Embryonic facial prominence (tissue), 1 donor: ENCODE results near the gene RBM5.

Experiments used
- DNase-seq: peaks from one replicate; pipeline ENCODE4 v3.0.0-alpha.2; 2016; ENCODE audit errors: extremely low spot score

The RBM5 gene

DNA sequence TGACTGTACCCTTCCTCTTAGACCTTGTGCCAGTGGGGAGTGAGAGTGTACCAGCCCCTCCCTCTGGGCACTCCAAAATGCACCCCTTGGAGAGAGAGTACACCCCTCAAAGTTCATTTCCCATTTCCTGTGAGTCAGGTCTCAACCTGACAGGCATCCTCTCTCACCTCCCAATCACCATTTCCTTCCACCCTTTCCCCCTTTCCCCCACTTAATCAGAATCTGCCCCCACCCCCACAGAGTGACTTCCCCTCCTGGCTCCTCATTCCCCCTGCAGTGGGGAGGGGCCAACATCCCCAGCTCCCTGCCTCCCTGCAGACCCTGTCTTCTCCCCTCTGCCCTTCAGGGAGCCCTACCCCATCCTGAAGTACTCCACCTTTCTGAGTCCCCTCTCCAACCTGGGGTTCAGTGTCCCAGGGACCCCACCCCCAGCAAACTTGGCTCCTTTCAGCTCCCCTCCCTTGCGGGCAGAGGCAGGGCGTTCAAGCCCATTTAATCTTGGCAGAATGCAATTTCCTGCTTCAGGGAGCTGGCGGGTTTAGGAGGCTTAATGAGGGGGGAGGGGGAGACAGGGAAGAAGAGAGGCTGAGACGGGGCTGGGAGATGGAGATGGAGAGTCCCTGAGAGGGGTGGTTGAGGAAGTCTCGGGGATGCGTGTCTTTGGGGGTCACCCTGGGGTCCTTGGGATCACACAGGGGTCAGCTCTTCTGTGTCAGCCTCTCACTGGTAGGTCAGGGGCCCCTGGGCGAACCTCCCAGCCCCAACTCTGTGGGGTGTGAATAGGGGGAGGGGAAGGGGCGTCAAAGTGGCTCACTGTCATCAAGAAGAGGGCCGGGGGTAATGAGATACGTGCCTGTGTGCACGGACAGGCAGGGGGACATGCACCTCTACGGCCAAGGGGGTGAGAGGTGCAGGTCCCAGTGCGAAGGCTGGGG is 49.8 kb downstream of the RBM5 start:
- DNase-seq = no peak

DNA sequence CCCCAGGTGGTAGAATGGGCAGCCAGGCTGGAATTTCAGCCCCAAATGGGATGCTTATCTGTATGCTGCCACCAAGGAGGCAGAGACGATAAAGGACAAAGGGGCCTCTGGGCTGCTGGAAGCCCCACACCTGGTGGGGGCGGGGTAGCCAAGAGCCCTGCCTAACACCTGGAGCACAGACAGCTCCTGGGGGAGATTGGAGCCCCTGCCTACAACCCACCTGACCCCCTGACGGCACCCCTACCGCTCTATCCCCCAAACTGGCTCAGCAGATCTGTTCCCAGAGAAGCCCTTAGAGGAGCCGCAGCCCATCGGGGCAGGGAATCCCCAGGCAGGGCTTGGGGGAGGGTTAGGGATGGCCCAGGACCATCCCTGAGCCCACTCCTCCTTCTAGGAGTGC is 50.6 kb downstream of the RBM5 start:
- DNase-seq = no peak

DNA sequence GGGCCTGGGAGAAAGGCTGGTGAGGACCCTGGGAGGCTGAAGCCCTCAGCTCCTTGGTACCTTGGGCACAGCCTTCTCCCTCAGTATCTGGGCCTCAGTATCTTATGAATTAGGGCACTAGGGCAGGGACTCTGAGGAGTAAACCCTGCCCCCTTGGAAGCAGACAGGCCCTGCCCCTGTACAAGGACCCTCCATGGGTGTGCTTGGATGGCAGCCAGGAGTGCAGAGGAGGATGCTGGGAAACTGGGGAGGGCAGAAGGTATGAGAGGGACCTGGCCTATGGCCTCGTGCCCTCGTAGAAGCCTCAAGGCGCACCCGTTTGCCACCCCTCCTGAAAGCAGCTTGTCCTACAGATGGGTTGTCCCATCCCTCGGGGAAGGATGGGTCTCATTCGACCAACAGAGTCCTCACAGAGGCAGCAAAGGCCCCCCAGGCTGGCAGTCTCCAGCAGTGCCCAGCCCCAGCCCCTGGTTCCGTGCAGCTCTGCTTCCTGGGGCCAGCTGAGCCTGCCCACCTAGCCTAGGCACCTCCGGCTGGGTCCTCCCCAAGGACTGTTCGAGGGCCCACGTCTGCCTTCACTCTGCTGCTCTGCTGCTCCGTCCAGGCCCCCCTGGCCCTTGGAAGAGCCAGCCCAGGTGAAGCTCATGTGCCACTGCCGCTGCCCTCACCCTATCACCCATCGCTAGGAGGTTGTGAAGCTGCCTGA is 51.2 kb downstream of the RBM5 start:
- DNase-seq = no peak

DNA sequence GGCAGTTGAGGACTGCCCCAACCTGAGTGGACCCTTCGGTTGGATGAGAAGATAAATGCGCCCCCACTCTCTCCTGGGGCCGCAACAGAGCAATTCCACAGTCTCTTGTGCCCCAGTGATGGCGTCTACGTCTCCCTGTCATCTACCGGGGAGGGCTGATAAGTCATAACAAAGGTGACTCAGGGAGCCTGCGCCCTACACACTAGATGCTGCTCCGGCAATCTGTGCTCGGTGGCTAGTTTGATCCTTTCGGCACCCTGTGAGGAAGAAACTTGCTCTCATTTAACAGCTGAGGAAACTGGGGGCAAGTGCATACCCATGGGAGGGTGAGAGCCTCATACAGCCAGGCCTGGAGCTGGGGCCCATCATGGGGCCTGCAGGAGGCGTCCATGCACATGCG is 52.3 kb downstream of the RBM5 start:
- no peak for DNase-seq

DNA sequence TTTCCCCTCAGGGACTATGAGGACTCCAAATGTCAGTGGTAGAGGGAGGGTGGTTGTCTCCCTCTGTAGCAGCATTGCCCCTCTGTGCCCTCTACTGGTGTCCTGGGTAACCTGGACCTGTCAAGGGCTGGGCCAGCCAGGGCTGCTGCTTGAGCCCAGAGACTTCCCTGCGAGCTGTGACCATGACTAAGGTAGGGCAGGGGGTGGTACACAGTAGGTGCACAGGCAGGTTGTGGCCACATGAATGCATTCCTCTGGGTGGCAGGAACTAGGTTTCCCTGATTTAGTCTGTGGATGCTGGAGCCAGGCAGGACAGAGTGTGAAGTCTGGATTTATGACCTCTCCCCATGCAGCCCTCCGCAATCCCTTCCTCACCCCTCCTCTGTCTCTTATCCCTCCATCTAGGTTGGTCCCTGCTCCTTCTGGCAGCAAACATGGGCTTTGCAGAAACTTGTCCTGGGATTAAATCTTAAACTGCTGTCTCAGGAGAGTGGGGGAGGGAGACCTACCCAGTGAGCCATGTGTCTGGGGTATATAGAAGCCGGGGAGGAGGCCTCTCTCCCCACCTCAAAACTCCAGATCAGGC is 57.7 kb downstream of the RBM5 start:
- DNase-seq = no peak

DNA sequence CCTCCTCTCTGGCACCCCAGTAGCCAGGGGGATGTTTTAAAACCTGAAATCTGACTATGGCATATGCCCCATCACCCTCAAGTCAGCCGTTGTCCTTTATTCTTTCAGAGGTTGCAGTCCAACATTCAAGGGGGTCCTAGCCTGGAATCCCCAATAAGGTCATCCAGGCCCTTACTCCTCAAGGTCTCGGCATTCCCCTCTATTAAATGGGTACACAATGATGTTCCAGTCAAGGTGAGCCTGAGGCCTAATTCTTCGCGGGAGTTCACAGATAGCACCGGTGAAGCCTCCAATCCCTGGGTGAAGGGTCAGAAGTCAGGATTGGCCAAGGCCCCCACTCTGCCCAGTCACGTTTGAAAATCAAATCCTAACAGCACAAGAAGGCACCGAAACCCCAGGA is 58.3 kb downstream of the RBM5 start:
- no peak for DNase-seq

DNA sequence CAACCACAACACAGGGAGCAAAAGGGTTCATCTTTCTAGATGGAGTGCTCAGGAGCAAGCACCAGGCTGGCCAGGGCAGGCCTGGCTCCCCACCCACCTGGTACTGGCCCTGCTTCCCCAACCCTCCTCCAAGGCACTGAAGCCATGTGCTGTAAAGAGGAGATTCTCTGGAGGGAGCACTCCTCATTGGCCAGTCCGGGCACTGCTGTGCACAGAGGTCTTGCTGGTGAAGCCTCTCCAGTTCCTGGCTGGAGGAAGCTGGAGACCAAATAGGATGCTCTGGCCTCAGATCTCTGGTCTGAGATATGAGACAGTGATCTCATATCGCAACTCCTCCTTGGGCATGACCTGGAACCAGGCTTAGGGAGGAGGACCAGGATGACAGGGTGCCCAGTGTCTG is 58.7 kb downstream of the RBM5 start:
- DNase-seq = no peak

DNA sequence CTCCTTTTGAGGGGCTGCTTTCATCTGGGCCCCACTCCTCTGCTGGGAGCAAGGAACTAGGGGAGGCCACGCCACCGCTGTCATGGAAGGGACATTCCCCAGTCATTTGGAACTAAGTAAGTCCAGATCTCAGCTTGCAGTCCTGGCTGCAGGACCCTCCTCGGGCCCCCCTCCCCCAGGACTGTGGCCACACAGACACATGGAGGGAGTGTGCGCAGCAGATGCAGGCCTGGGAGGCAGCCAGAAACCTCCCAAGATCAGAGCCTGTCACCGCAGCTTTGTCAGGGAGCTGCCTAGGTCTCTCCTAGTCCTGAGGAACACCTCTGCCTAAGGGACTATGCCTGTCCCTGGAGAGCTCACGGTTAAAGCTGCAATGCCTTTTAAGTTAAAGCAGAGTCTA is 59.1 kb downstream of the RBM5 start:
- no peak for DNase-seq

DNA sequence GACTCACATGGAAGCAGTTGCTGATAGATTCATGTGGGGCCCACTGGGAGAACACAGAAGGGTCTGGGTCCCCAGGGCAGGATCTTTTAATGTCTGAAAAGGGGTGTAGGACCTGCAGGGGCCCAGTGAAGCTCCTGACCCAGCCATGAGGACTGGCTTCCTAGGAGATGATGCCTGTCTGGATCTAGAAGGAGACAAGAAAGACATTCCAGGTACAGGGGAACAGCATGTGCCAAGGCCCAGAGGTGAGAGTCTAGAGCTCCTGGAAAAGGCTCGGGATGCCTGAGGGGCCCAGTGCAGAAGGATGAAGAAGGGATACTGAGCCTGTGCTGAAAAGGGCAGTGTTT is 61.7 kb downstream of the RBM5 start:
- DNase-seq = no peak

DNA sequence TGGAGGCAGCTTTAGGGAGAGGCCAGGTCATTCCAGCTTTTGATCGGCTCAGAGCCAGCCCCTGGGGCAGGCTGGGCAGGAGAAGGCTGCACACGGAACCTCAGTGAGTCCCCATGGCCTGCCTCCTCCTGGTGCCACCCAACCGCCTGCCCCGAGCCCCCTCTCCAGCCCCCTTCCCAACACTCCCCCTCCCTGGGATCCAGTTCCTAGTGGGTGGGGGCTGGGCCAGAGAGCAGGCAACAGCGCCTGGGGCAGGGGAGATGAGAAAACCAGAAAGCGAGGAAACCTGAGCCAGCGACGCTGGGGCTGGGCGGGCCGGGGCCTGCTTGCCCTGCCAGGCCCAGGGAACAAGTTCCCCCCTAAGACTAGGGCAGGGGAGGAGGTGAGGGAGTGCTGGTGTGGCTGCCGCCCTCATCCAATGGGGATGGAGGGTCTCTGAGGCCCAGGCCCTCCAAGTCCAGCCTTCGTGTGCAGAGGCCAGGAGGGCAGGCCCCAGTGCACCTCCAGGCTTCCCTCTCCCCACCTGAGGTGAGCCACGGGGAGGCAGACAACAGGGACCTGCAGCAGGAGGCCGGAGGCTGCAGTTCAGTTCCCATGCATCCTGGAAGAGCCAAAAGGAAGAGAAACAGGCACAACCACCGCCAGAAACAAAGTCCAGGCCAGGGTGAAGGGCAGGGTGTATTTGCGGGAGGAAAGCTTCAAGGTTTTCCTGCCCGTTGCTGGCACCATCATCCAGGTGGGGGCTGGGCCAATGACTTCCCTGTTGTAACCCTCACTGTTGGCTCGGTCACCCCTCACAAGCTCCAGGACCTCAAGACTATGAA is 62.4 kb downstream of the RBM5 start:
- peak; percentile 53 for DNase-seq

DNA sequence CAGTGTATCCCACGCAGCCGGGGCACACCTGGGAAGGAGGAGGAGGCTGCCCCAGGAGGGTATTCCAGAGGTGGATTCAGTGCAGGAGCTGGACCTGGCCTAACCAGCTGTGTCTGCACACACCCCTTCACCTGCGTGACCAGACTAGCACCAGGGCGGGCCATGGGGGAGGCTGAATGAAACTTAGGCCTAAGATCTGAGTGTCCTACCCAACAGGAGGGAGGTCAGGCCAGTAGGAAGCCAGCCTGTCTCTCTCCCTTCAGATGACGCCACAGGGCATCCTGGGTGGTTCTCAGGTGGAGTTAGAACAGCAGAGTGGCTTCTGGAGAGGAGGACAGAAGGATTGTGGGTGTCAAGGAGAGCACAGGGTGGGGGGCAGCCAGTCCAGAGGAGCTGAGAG is 63.0 kb downstream of the RBM5 start:
- DNase-seq = no peak

DNA sequence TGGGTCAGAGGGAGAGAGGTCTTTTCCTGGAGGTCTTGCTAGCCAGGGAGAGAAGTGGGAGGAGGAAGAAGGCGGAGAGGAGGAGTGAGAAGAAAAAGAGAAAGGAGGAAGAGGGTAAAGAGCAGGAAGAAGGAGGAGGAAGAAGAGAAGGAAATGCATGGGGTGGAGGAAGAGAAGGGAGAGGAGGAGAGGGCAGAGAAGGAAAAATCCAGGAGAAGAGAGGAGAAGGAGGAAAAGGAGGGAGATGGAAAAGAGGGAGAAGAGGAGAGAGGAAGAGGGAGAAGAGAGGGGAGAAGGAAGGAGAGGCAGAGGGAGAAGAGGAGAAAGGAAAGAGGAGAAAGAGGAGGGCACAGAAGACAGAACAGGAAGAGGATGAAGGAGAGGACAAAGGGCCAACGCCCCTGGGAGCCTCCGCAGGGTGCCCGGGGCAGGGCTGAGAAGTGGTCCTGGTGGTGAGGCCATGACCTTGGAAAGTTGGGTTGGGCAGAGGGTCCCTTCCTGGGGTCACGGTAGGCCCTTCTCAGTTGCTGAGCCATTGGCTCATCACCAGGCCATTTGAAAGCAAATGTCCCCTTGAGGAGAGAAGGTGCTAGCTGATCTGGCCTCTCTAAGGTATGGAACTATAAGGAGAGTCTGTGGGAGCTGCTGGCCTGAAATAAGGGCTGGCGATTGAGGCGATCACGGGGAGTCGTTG is 65.2 kb downstream of the RBM5 start:
- no peak for DNase-seq

DNA sequence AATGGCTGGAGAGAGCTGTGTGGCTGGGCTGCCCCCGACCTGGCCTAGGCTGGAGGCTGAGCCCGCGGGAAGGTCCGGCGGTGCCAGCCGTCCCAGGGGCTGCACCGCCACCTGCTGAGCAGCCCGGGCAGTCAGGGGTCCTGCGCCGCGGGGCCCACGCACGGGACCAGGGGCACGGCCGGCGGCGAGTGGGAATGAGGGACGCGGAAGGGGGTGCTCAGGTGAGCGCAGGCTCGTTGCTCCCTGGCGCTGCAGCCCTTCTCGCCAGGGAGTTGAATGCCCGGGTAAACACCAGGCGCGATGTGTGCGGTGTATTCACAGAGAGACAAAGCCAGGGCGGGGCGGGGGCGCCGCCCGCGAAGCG is 65.7 kb downstream of the RBM5 start:
- DNase-seq = no peak

DNA sequence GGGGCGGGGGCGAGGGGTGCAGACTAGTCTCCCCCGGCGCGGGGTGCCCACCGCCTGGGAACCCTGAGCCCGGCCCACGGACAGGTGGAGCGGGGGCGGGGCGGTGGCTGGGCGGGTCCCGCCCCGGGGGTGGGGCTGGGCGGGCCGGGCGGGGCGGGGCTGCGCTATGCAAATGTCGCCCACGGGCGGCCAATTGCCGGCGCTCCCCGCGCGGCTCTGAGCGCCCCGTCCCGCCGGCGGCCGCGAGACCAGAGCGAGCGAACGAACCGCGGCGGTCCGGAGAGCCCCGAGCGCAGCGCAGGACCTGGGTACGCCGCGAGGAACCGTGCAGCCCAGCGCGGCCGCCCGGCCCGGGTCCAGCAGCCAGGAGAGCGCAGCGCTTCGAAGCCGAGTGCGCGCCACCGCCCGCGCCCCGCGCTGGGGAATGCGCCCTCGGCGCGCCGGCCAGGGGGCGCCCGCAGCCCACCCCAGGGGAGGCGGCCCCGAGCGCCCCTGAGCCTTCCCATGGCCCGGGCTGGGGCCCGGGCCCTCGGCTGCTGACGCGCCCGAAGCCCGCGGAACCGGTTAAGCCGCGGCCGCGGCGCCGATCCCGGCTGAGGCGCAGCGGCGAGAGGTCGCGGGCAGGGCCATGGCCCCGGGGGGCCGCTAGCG is 66.2 kb downstream of the RBM5 start, which contains the start of gene SEMA3F:
Gene SEMA3F, plus strand, starts transcription at position 485 of the 651 bp plus-strand sequence. CDS start 4,299 bp downstream, outside the sequence.
- no peak for DNase-seq

DNA sequence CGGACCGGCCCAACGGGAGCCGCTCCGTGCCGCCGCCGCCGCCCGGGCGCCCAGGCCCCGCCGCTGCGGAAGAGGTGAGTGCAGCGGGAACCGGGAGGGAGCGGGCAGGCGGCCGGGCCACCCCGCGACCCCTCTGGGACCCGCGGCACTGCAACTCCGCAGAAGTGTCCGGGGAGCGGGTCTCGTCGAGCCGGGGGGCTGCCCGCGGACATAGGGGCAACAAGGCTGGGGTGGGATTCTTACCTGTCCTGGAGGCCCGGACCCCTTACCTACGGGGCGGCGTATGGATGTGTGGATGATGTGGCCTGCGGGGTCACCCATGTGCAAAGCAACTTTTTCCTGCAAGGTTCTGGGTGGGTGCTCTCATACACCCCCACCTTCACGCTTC is 66.8 kb downstream of the RBM5 start:
- no peak for DNase-seq

DNA sequence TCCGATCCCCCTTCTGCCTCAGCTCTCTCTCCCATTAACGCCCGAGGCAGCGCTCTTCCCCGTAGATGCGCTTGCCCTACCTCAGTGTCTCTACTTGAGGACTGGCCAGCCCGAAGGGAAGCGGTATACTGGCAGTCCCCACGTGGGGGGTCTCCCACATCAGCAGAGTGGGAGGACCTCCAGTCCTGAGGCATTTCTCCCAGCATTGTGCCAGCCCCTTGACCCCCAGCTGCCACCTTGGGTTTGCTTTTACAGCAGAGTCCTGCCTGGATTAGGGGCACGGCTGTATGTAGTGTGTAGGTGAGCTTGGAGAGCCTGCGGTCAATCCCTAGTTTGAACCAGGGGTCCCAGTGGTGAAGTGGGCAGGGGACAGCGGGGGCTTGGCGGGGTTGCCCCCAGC is 67.2 kb downstream of the RBM5 start:
- no peak for DNase-seq

DNA sequence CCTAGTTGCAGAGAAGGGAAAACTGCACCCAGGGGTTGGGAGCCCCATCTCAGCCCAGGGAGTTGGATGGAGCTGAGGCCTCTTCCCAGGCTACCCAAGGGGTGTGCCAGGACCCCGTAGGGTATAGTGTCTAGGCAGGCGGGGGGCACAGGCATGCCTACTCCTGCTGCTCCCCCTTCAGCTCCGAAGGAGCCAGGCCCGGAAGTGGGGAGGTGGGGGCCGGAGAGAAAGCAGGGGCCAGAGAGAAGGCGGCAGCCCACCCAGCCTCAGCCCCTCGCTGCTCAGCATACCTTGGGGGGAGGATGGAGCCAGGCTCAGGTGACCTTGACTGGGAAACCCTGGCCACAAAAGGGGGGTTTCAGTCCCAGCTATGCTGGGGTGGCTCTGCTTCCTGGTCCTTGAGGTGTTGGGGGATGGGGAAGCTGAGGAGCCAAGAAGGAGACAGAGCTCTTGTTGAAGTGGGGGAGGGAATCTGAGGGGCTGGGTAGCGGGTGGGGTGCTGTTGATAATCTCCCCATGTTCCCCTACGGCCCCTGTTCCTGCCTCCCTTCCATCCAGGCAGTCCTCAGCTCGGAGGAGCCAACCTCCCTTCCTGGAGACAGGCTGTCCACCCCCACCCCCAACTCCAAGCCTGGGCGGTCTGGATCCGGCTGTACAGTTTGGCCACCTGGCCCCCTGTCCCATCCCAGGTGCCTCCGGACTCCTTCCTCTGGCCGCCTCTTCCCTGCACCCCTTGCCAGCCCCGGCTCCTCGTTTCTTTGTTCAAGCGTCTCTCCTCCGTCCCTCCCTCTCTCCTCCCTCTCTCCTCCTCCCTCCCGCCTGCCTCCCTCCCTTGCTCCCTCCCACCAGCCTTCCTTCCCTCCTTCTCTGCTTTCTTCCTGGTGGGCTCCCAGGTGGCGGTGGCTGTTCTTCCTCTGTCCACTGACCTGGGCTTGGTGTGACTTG is 68.1 kb downstream of the RBM5 start:
- peak; percentile 52 for DNase-seq

DNA sequence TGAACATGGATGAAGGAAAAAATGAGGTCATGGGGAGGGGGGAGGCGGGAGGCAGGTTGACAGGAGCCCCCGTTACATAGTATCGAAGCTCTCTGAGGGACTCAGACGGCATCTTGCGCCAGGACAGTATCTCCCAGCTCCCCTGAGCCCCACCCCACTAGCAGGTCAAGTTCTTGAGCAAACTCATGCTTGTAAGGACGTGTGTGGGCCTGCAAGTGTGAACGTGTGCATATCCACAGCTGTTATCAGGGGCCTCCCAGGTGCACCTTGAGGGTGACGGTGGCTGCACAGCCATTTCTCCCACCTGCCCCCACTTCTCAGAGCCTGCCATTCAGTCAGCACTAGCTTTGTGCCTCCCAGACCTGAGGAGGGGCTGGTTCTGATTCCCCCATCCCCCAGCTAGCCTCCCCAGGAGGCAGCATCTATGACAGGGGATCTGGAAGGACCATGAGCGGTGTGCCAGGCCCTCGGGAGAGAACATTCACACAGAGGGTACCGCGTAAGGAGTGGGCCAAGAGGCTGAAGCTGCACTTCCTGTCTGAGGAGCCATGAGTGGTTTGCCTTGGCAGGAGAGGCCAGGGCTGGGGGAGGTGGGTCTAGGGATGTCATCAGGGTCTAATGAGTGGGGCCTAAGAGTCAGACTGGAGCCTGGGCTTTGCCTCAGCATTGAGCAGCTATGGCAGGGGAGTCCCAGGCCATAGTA is 69.3 kb downstream of the RBM5 start:
- no peak for DNase-seq

DNA sequence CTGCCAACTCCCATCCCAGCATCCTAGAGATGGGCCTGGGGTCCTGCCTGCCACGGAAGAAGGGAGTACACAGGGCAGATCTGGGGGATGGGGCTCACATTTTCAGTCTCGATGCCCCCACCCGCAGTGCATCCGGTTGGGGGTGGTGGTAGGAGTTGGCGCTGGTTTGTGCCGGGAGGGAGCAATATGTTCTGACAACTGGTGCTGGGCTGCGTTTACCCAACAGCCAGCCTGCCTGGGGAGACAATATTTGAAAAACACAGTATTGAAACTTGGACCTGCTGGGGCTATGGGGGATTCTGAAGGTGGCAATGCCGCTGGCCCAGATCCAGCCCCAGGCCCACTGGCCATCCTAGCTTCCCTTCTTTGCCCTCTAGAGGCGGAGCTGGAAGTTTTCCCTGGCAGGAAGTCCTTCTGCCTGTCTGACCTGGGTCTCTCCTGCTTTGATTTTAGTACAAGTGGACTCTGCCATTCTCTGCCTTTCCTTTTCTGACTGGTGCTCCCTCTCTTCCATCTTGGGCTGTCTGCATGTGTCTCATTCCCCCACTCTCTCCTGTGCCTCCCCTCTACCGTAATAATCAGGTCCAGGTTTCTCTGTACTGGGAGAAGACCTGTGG is 69.9 kb downstream of the RBM5 start:
- DNase-seq = no peak
